ENCODE data around the gene ALX4.

ALX4 gene

DNA sequence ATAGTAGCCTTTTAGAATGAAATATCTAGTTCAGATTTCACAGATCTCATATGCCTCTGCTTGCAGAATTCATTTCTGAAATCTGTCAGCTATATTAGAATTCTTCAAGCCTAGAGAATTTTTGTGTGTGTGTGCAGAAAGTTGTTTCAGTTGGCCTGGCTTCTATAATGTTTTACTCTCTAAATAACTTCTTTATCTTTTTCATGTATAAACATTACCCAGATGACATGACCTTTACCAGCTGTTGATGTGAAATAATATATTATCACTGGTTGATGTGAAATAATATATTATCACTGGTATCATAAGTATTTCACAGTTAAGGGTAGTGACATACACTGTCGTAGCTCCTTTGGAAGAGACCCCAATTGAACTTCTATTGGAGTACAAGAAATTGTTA lies 72.8 kb downstream of the ALX4 start:
- DNase-seq = no peak

DNA sequence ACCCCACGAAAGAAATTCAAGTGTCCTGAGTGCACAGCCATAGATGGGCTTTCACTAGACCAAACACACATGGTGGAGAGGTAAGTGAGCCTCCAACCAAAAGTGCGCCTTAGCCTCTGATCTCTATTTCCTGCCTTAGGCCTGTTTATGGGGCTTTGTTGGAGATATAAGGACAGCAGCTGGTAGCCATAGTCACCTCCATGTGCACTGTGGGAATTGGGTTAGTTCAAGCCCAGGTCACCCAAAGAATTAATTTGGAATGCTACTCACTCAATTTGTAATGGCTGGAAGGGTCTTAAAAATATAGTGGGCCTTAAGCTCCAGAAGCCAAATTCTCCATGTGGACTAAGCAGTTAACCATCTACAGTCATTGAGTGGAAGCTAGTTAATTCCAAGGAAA lies 73.6 kb downstream of the ALX4 start:
- no peak for DNase-seq

DNA sequence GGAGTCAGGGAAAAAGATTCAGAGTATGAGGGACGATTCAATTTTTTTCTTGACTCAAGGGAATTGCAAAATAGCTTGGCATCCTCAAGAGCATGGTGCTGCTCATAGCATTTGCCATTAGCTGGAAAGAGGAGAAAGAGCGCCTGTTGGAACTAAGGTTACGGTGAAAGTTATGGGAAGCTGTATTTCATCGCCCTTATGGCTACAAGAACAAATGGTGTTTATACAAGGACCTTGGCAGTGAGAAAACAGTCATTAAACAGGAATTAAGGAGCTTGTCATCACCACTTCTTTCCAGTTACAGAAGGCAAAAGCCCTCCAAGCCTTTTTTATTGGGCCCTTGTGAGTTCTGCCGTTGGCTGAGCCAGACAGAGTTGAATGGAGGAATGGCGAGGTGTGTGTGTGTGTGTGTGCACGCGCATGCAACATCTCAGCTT lies 74.2 kb downstream of the ALX4 start:
- DNase-seq = no peak

- no peak for DNase-seq
Observed at GRCh38 chr11:44229624-44230023, 80.3 kb downstream of the ALX4 start.

- DNase-seq = no peak
Observed at GRCh38 chr11:44229098-44229497, 80.8 kb downstream of the ALX4 start.

GRCh38 chr11:44228379-44228778 lies 81.6 kb downstream of the ALX4 start:
- no peak for DNase-seq

- no peak for DNase-seq
Observed at GRCh38 chr11:44226945-44227344, 83.0 kb downstream of the ALX4 start.

DNA sequence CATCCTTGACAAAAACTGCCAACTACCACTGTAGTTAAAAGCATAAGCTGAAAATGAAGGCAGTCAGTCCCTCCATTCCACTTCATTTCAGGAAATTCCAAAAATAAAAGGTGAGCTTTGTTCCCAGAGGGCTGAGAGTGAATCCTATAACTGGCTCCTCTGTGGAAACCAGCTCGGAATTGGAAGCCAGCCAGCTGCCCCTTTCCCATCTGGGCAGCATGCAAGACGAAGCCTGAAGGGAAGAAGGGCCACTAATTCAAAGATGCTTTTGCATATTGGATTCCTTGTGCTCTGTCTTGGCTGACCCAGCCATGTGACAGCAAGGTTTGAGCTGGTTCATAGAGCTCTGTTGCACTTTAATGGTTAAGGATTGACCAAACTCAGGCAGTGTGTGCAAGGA lies 83.4 kb downstream of the ALX4 start:
- DNase-seq = no peak

DNA sequence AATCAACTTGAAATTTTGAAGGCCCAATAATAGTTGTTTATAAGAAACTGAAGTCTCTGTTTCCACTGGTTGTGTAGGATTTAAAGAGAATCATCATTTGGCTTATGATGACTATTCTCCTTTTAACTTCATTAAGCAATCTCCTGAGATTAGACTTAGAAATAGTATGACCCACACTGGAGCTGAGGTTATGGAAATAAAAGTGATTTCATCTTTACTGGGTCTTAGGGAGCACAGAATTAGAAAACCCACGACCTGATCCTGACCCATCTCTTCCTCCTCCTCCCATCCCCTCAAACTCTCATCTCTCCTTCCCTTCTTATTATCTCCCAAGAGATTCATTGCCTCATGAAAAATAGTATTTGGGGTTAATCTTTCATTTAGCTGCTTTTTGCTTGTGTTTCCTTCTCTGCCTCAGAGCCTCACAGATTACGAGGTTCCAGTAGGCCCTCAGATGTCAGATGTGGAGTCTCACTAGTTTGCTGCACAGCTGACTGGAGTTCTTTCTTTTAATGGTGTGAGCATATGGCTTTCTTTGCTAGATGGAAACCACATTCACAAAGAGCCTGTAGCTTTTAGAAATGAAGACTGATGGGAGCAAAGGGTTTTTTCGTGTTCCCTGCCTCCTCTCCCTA lies 85.0 kb downstream of the ALX4 start:
- DNase-seq = no peak

- peak; percentile 19 for DNase-seq
Observed at GRCh38 chr11:44223238-44223637, 86.7 kb downstream of the ALX4 start.

DNA sequence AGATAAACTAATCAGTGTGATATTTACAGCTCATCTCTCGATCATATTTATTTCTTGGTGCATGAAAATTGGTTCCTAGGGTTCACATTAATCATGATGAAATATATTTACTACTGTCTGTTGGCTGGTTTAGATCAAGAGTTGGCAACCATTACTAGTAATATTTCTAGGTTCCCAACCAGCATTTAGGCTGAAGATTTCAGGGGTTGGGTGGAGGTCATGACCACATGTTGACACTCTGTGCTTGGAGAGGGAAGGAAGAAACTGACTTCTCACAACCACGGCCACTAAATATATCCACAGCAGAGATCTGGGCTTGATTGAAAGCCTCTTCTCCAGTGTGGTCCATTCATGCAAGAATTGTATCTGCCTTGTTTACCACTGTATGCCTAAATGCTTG lies 87.9 kb downstream of the ALX4 start:
- DNase-seq = no peak

DNA sequence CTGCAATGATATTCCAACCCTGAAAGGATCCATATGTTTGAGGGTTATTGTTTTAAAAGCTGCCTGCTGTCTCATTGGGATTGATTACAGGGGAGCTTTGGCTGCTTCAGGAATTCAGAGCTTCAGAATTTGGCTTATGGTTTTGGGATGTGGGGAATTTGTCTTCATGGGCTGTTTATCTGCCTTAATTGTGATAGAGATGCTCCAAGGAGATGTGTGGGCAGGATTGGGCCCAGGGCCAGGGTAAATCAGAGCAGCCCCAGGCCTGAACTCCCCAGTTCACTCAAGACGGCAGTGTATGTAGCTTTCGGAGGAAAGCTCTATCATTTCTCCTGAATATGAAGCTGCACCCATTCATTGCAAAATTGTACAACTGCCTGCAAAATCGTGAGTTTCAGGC lies 88.5 kb downstream of the ALX4 start:
- DNase-seq = no peak

- no peak for DNase-seq
Observed at GRCh38 chr11:44219830-44220796, 89.8 kb downstream of the ALX4 start.

DNA sequence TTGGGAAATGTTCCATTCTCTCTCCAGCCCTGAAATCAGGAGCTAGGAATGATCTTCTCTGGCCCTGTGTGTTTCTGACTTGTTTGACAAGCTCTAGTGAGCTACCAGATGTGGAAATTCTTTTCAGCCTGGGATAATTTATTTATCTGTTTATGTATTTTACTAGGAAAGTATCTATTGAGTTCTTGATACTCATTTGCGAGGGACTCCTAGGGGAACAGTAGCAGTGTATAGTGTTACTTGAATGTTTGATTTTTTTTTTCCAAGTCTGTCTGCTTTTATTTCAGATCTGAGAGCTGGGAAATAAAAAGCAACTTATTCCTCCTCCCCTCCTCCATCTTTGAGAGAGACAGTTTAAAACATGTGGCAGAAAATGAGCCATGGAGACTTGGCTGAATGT lies 92.5 kb downstream of the ALX4 start:
- no peak for DNase-seq

- no peak for DNase-seq
Observed at GRCh38 chr11:44213148-44213547, 96.8 kb downstream of the ALX4 start.

- no peak for DNase-seq
Observed at GRCh38 chr11:44212128-44212527, 97.8 kb downstream of the ALX4 start.

Data from NCI-H446 treated with DMSO at 0.1 percent for 48 hours (cell line).